Measurements from ENCODE around the gene FOXC1.

DNA sequence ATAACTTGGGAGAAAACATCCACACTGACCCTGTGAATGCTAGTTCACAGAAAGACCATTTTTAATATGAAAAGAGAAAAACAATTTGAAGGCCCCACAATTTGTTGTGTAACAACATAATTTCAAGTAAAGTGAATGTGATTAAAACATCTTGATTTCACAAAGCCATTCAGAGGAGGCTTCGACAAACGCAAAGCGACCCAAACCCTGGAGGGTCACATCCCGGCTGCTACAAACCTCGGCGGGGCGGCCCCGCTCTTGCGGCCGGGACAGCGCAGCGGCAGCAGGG lies 14.0 kb downstream of the FOXC1 start:
- TF ChIP-seq EZH2phosphoT487 (IDR thresholded peaks at IDR 0.05; ENCODE audit: insufficient read depth, low read depth) (no peak), EZH2 (IDR thresholded peaks at IDR 0.05; ENCODE audit: insufficient read depth, poor library complexity, severe bottlenecking) (no peak)
